PC-3 (cell line): ENCODE results near the gene LMTK3.

Experiments
- CTCF ChIP-seq: fragments of 300-600 bp; sonication (generic); conservative IDR thresholded peaks from 2 replicates; pipeline ENCODE4 v1.5.1; 2017; ENCODE audit warnings: antibody characterized with exemption, low read depth, mild to moderate bottlenecking, low read length
- EZH2 ChIP-seq: fragments of 300-600 bp; sonication (generic); IDR thresholded peaks from one replicate; pipeline ENCODE4 v1.6.1; 2017; ENCODE audit warnings: antibody characterized with exemption, mild to moderate bottlenecking, low read length; ENCODE audit not compliant: unreplicated experiment
- EZH2phosphoT487 ChIP-seq: fragments of 300-600 bp; sonication (generic); IDR thresholded peaks from 2 replicates; pipeline ENCODE4 v1.6.1; 2018; ENCODE audit warnings: mild to moderate bottlenecking, antibody characterized with exemption, low read length, borderline replicate concordance

- no peak for TF ChIP-seq CTCF
- TF ChIP-seq EZH2phosphoT487, result no peak
- no peak for TF ChIP-seq EZH2
These were observed 36.1 kb upstream of the LMTK3 start for GRCh38 chr19:48547722-48548121.
